Measurements from ENCODE around the gene CHTOP. TPM values are rescaled to one million over a fixed set of nuclear protein-coding genes. Genes with fewer than 3 reads are reported as not detected.

The CHTOP gene
- polyA plus RNA-seq, 2 donors, result 41.6 to 45.5 TPM

GRCh38 chr1:153649863-153650235 lies 16.0 kb downstream of the CHTOP start:
- Histone ChIP-seq H3K4me3 (ENCODE audit: low read depth in 1 of 2, low read length in 2 of 2) (no peak overlapping the region), H3K4me1 (ENCODE audit: control insufficient read depth in 2 of 2, insufficient read depth in 2 of 2, low read length in 1 of 2) (peaks cover 6% of the 10 kb centered on the region in 2 donors), H3K36me3 (ENCODE audit: control insufficient read depth in 2 of 2, insufficient read depth in 2 of 2, low read length in 1 of 2) (peaks cover 4 to 5% of the 10 kb centered on the region in 2 donors), H3K27ac (ENCODE audit: low read depth in 2 of 2, low read length in 1 of 2) (no peak overlapping the region), H3K27me3 (ENCODE audit: control insufficient read depth in 1 of 2, insufficient read depth in 2 of 2, low read length in 2 of 2) (no peaks in the 10 kb centered on the region), H3K9me3 (ENCODE audit: control insufficient read depth in 2 of 2, insufficient read depth in 1 of 2, low read depth in 1 of 2, low read length in 1 of 2) (no peaks in the 10 kb centered on the region)
- WGBS, 2 donors, result 73 to 76% methylated on average over 2 of the region's 2 CpGs

DNA sequence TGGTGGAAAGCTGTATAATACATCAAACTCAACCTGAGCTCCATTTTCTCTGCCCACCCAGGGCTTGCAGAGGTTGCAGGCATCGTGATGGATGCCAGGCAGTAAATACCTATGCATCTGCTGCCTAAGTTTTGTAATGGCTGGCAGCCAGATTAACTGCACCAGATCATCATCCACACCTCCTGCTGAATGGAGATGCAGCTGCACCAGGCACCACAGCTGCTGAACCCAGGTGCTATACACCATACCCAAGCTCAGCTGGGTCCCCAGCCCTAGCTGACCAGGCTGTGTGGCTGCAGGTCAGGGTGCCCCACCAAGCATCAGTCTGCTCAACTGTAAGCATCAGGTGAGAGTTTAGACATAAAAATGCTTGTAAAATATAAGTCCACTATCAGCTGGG lies 17.9 kb downstream of the CHTOP start:
- no peaks in the 10 kb centered on the region for H3K9me3 ChIP-seq (ENCODE audit: control insufficient read depth in 2 of 2, insufficient read depth in 1 of 2, low read depth in 1 of 2, low read length in 1 of 2)
- H3K27me3 ChIP-seq (ENCODE audit: control insufficient read depth in 1 of 2, insufficient read depth in 2 of 2, low read length in 2 of 2), result no peaks in the 10 kb centered on the region
- H3K4me1 ChIP-seq (ENCODE audit: control insufficient read depth in 2 of 2, insufficient read depth in 2 of 2, low read length in 1 of 2), result peaks cover 6% of the 10 kb centered on the region in 2 donors
- H3K36me3 ChIP-seq (ENCODE audit: control insufficient read depth in 2 of 2, insufficient read depth in 2 of 2, low read length in 1 of 2), result no peaks in the 10 kb centered on the region
- 67 to 71% methylated on average over 1 of the region's 1 CpG for WGBS, 2 donors
- H3K4me3 ChIP-seq (ENCODE audit: low read depth in 1 of 2, low read length in 2 of 2), result no peak overlapping the region
- no peak overlapping the region for H3K27ac ChIP-seq (ENCODE audit: low read depth in 2 of 2, low read length in 1 of 2)

DNA sequence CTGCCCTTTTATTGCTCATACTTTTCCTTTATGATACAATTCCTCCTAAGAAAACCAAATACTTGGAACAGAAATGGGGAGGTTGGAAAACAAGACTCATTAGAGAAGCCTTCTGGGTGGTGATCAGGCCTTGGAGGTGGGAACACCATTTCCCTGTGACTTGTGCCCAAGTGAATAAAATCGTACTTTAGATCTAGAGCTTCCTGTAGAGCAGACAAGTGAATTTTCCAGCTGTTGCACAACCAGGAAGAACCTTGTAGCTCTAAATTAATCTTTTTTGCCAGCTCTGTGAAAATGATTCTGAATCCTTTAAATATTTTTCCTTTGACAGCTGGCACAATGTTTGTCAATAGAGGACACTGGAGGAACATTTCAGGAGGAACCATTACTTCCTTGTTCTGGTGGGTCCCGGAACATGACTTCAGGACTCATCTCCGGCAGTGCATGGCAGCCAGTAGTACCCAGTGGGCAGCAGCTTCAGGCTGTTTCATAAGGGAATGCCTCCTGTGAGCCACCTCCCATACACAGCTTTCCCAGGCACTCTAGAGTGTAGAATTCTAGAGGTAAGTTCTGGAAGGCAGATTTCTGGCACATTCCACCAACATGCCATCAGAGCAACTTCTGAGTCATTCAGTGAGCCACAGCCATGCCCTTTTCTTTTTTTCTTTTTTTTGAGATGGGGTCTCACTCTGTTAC lies 19.1 kb downstream of the CHTOP start:
- Histone ChIP-seq H3K4me3 (ENCODE audit: low read depth in 1 of 2, low read length in 2 of 2) (no peak overlapping the region), H3K36me3 (ENCODE audit: control insufficient read depth in 2 of 2, insufficient read depth in 2 of 2, low read length in 1 of 2) (no peaks in the 10 kb centered on the region), H3K27me3 (ENCODE audit: control insufficient read depth in 1 of 2, insufficient read depth in 2 of 2, low read length in 2 of 2) (no peaks in the 10 kb centered on the region), H3K4me1 (ENCODE audit: control insufficient read depth in 2 of 2, insufficient read depth in 2 of 2, low read length in 1 of 2) (peaks cover 2 to 5% of the 10 kb centered on the region in 2 donors), H3K27ac (ENCODE audit: low read depth in 2 of 2, low read length in 1 of 2) (peak overlapping the region; percentile 34 to 48), H3K9me3 (ENCODE audit: control insufficient read depth in 2 of 2, insufficient read depth in 1 of 2, low read depth in 1 of 2, low read length in 1 of 2) (no peaks in the 10 kb centered on the region)
- WGBS, 2 donors, result 40 to 54% methylated on average over 3 of the region's 3 CpGs

GRCh38 chr1:153655333-153655732 lies 21.5 kb downstream of the CHTOP start:
- H3K36me3 ChIP-seq (ENCODE audit: control insufficient read depth in 2 of 2, insufficient read depth in 2 of 2, low read length in 1 of 2), result no peaks in the 10 kb centered on the region
- H3K4me3 ChIP-seq (ENCODE audit: low read depth in 1 of 2, low read length in 2 of 2), result no peak overlapping the region
- H3K27ac ChIP-seq (ENCODE audit: low read depth in 2 of 2, low read length in 1 of 2), result no peak overlapping the region
- H3K9me3 ChIP-seq (ENCODE audit: control insufficient read depth in 2 of 2, insufficient read depth in 1 of 2, low read depth in 1 of 2, low read length in 1 of 2), result no peaks in the 10 kb centered on the region
- H3K4me1 ChIP-seq (ENCODE audit: control insufficient read depth in 2 of 2, insufficient read depth in 2 of 2, low read length in 1 of 2), result peaks cover 0 to 2% of the 10 kb centered on the region in 2 donors
- no peaks in the 10 kb centered on the region for H3K27me3 ChIP-seq (ENCODE audit: control insufficient read depth in 1 of 2, insufficient read depth in 2 of 2, low read length in 2 of 2)
- 73 to 88% methylated on average over 3 of the region's 3 CpGs for WGBS, 2 donors

DNA sequence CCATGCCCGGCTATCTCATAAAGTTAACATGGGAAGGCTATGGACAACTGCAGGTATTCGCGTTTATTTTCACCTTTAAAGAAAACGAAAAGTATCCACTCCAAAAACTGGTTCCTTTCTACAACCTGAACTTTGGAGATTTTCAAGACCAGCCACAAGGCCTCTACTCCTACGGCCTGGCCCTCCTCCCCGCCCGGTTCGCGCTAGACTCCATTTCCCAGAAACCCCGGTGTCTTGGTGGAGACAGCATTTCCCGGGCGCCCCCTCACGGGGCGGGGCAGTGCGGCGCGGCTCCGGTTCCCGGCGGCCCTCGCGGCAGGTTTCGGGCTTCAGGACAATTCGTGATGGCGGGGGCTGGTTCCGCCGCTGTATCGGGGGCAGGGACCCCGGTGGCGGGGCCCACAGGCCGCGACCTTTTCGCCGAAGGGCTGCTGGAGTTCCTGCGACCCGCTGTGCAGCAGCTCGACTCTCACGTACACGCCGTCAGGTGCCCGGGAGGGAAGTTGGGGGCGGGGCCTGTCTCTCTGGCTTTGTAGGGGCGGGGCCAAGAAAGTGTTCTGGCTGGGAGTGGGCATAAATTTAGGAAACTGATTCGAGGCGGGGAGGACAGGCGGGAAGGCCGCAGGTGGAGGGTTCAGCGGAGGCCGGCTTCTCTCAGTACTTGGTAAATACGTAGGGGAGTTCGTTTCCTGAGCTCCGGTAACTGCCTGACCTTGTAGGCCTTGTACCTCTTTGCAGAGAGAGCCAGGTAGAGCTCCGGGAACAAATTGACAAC lies 24.7 kb downstream of the CHTOP start, which contains the start of gene SNAPIN:
Gene SNAPIN (plus strand): TSS at position 304 of the 775 bp plus-strand sequence. CDS start 41 bp downstream, at position 345.
- peak within 1 kb of the TSS; percentile 93 to 95 for H3K27ac ChIP-seq (ENCODE audit: low read depth in 2 of 2, low read length in 1 of 2)
- H3K36me3 ChIP-seq (ENCODE audit: control insufficient read depth in 2 of 2, insufficient read depth in 2 of 2, low read length in 1 of 2), result peaks cover 7 to 8% of the 10 kb centered on the region in 2 donors
- 2 to 3% methylated on average over 53 of the region's 53 CpGs for WGBS, 2 donors
- no peaks in the 10 kb centered on the region for H3K9me3 ChIP-seq (ENCODE audit: control insufficient read depth in 2 of 2, insufficient read depth in 1 of 2, low read depth in 1 of 2, low read length in 1 of 2)
- H3K4me3 ChIP-seq (ENCODE audit: low read depth in 1 of 2, low read length in 2 of 2), result peak within 1 kb of the TSS; percentile 76 to 92
- peaks cover 0 to 2% of the 10 kb centered on the region in 2 donors for H3K4me1 ChIP-seq (ENCODE audit: control insufficient read depth in 2 of 2, insufficient read depth in 2 of 2, low read length in 1 of 2)
- H3K27me3 ChIP-seq (ENCODE audit: control insufficient read depth in 1 of 2, insufficient read depth in 2 of 2, low read length in 2 of 2), result no peaks in the 10 kb centered on the region

DNA sequence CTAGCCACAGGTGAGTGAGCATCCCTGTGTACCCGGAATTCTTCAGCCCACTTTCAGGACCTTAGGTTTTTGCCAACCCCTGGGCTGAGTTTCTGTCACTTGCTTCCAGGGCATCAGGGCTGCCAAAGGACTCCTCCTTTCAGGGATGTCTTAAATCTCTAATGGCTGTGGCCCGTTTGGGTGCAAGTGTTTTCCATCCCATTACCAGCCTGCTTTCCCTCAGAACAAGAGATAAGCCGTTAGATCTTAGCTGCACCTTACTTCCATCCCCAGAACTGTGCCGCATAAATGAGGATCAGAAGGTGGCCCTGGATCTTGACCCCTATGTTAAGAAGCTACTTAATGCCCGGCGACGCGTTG lies 25.3 kb downstream of the CHTOP start:
- Histone ChIP-seq H3K27ac (ENCODE audit: low read depth in 2 of 2, low read length in 1 of 2) (peak overlapping the region; percentile 93 to 95), H3K27me3 (ENCODE audit: control insufficient read depth in 1 of 2, insufficient read depth in 2 of 2, low read length in 2 of 2) (no peaks in the 10 kb centered on the region), H3K4me1 (ENCODE audit: control insufficient read depth in 2 of 2, insufficient read depth in 2 of 2, low read length in 1 of 2) (peaks cover 0 to 2% of the 10 kb centered on the region in 2 donors), H3K4me3 (ENCODE audit: low read depth in 1 of 2, low read length in 2 of 2) (peak overlapping the region; percentile 76 to 92), H3K9me3 (ENCODE audit: control insufficient read depth in 2 of 2, insufficient read depth in 1 of 2, low read depth in 1 of 2, low read length in 1 of 2) (no peaks in the 10 kb centered on the region), H3K36me3 (ENCODE audit: control insufficient read depth in 2 of 2, insufficient read depth in 2 of 2, low read length in 1 of 2) (peaks cover 8 to 10% of the 10 kb centered on the region in 2 donors)
- WGBS, 2 donors, result 28 to 30% methylated on average over 8 of the region's 8 CpGs

DNA sequence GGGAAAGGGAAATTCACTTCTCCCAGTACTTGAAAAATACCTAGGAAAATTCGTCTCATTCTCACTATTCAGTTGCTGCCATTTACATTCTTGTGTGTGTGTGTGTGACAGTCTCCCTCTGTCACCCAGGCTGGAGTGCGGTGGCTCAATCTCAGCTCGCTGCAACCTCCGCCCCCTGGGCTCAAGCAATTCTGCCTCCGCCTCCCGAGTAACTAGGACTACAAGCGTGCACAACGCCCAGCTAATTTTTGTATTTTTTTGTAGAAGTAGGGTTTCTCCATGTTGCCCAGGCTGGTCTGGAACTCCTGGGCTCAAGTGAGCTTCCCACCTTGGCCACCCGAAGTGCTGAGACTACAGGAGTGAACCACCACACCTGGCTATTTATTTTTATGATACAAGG lies 25.8 kb downstream of the CHTOP start:
- no peaks in the 10 kb centered on the region for H3K27me3 ChIP-seq (ENCODE audit: control insufficient read depth in 1 of 2, insufficient read depth in 2 of 2, low read length in 2 of 2)
- WGBS, 2 donors, result 72 to 73% methylated on average over 9 of the region's 9 CpGs
- H3K9me3 ChIP-seq (ENCODE audit: control insufficient read depth in 2 of 2, insufficient read depth in 1 of 2, low read depth in 1 of 2, low read length in 1 of 2), result no peaks in the 10 kb centered on the region
- H3K4me3 ChIP-seq (ENCODE audit: low read depth in 1 of 2, low read length in 2 of 2), result peak overlapping the region in 1 of 2 donors; percentile 92
- no peak overlapping the region for H3K27ac ChIP-seq (ENCODE audit: low read depth in 2 of 2, low read length in 1 of 2)
- peaks cover 11 to 15% of the 10 kb centered on the region in 2 donors for H3K36me3 ChIP-seq (ENCODE audit: control insufficient read depth in 2 of 2, insufficient read depth in 2 of 2, low read length in 1 of 2)
- peaks cover 0 to 2% of the 10 kb centered on the region in 2 donors for H3K4me1 ChIP-seq (ENCODE audit: control insufficient read depth in 2 of 2, insufficient read depth in 2 of 2, low read length in 1 of 2)

- 61 to 69% methylated on average over 9 of the region's 9 CpGs for WGBS, 2 donors
- peaks cover 13 to 15% of the 10 kb centered on the region in 2 donors for H3K36me3 ChIP-seq (ENCODE audit: control insufficient read depth in 2 of 2, insufficient read depth in 2 of 2, low read length in 1 of 2)
- H3K27ac ChIP-seq (ENCODE audit: low read depth in 2 of 2, low read length in 1 of 2), result no peak overlapping the region
Measured at GRCh38 chr1:153661111-153661708, 27.3 kb downstream of the CHTOP start.

GRCh38 chr1:153662269-153662668 lies 28.4 kb downstream of the CHTOP start:
- Histone ChIP-seq H3K36me3 (ENCODE audit: control insufficient read depth in 2 of 2, insufficient read depth in 2 of 2, low read length in 1 of 2) (peaks cover 16 to 22% of the 10 kb centered on the region in 2 donors), H3K4me3 (ENCODE audit: low read depth in 1 of 2, low read length in 2 of 2) (no peak overlapping the region), H3K9me3 (ENCODE audit: control insufficient read depth in 2 of 2, insufficient read depth in 1 of 2, low read depth in 1 of 2, low read length in 1 of 2) (no peaks in the 10 kb centered on the region), H3K27ac (ENCODE audit: low read depth in 2 of 2, low read length in 1 of 2) (peak overlapping the region in 1 of 2 donors; percentile 3), H3K27me3 (ENCODE audit: control insufficient read depth in 1 of 2, insufficient read depth in 2 of 2, low read length in 2 of 2) (no peaks in the 10 kb centered on the region), H3K4me1 (ENCODE audit: control insufficient read depth in 2 of 2, insufficient read depth in 2 of 2, low read length in 1 of 2) (peaks cover 0 to 2% of the 10 kb centered on the region in 2 donors)
- 62 to 63% methylated on average over 2 of the region's 2 CpGs for WGBS, 2 donors

More at GRCh38 chr1:153661111-153661708, 27.3 kb downstream of the CHTOP start:
- Histone ChIP-seq H3K4me3 (ENCODE audit: low read depth in 1 of 2, low read length in 2 of 2) (no peak overlapping the region), H3K4me1 (ENCODE audit: control insufficient read depth in 2 of 2, insufficient read depth in 2 of 2, low read length in 1 of 2) (peaks cover 0 to 2% of the 10 kb centered on the region in 2 donors), H3K9me3 (ENCODE audit: control insufficient read depth in 2 of 2, insufficient read depth in 1 of 2, low read depth in 1 of 2, low read length in 1 of 2) (no peaks in the 10 kb centered on the region), H3K27me3 (ENCODE audit: control insufficient read depth in 1 of 2, insufficient read depth in 2 of 2, low read length in 2 of 2) (no peaks in the 10 kb centered on the region)
